Lower lobe of right lung (tissue), 2 donors: ENCODE measurements around the gene FANK1. TPM values are rescaled to one million over a fixed set of nuclear protein-coding genes. Genes with fewer than 3 reads are reported as not detected.

Experiments
- ATAC-seq, 2 donors: fragments of 200-7000 bp; cut with Tn5 transposase; one replicate each; pipeline ENCODE4 v1.9.1; 2020 to 2022; ENCODE audit warnings: mild to moderate bottlenecking in 2 of 2, moderate library complexity in 2 of 2
- DNase-seq: peaks from one replicate; pipeline ENCODE4 v3.0.0-alpha.2; 2020
- H3K27ac ChIP-seq: fragments of 200-600 bp; one replicate; pipeline ENCODE4 v1.8.0; 2022
- H3K27me3 ChIP-seq: fragments of 200-600 bp; one replicate; pipeline ENCODE4 v1.8.0; 2022; ENCODE audit warnings: low read depth
- H3K36me3 ChIP-seq: fragments of 200-600 bp; one replicate; pipeline ENCODE4 v1.8.0; 2022; ENCODE audit warnings: mild to moderate bottlenecking
- H3K4me1 ChIP-seq: fragments of 200-600 bp; one replicate; pipeline ENCODE4 v1.8.0; 2022
- H3K4me3 ChIP-seq: fragments of 200-600 bp; one replicate; pipeline ENCODE4 v1.8.0; 2022; ENCODE audit warnings: mild to moderate bottlenecking
- H3K9me3 ChIP-seq: fragments of 200-600 bp; one replicate; pipeline ENCODE4 v1.8.0; 2022
- intact Hi-C: fragments of 100-400 bp; cut with DNase I; formaldehyde crosslinking; loops from one replicate; pipeline ENCODE4 v1.11.0; 2022
- total RNA-seq: library from RNA; stranded (reverse); fragmentation: NEBNext Ultra II Directional; extraction: Animal tissue kit (Norgen Biotek cat#: 25700); gene quantifications from one replicate; pipeline ENCODE4 v1.2.1, GENCODE V29; 2021
- TF ChIP-seq, protein P1 (sequence below): fragments of 200-600 bp; IDR thresholded peaks from one replicate; pipeline ENCODE4 v1.8.0; 2022; ENCODE audit warnings: antibody characterized with exemption, mild to moderate bottlenecking
- donor health status: DM: no; HTN: yes; CAD: no; lungs with severe emphysema.

FANK1 gene
- total RNA-seq, 1 donor from 2014 or later, result 11.5 TPM

DNA sequence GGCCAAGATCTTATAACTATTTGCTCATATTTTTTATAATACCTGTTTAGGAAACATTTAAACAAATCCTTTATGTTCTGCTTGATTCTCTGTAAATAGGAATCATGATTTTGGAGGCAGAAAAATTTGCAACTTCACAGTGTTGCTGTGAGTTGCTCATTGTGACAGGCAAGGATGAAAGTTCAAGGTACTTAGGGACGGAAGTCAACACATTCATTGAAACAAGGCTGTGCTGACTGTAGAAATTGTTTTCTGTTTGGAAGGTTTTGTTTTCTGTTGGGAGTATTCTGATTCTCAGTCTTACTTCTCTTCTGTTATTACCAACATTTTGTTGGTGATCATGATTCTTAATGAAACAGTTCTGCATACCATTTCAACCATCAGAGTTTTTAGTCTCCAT lies 54.9 kb downstream of the FANK1 start:
- DNase-seq (no peak), ATAC-seq (no peak)
- TF ChIP-seq, protein P1, sequence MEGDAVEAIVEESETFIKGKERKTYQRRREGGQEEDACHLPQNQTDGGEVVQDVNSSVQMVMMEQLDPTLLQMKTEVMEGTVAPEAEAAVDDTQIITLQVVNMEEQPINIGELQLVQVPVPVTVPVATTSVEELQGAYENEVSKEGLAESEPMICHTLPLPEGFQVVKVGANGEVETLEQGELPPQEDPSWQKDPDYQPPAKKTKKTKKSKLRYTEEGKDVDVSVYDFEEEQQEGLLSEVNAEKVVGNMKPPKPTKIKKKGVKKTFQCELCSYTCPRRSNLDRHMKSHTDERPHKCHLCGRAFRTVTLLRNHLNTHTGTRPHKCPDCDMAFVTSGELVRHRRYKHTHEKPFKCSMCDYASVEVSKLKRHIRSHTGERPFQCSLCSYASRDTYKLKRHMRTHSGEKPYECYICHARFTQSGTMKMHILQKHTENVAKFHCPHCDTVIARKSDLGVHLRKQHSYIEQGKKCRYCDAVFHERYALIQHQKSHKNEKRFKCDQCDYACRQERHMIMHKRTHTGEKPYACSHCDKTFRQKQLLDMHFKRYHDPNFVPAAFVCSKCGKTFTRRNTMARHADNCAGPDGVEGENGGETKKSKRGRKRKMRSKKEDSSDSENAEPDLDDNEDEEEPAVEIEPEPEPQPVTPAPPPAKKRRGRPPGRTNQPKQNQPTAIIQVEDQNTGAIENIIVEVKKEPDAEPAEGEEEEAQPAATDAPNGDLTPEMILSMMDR, result no peak
- intact Hi-C loops, result no loop called here
- Histone ChIP-seq H3K27me3 (no peaks in the 10 kb centered on the region), H3K9me3 (peaks cover 25% of the 10 kb centered on the region), H3K4me1 (no peaks in the 10 kb centered on the region), H3K27ac (no peak overlapping the region), H3K4me3 (no peak overlapping the region), H3K36me3 (no peaks in the 10 kb centered on the region)

DNA sequence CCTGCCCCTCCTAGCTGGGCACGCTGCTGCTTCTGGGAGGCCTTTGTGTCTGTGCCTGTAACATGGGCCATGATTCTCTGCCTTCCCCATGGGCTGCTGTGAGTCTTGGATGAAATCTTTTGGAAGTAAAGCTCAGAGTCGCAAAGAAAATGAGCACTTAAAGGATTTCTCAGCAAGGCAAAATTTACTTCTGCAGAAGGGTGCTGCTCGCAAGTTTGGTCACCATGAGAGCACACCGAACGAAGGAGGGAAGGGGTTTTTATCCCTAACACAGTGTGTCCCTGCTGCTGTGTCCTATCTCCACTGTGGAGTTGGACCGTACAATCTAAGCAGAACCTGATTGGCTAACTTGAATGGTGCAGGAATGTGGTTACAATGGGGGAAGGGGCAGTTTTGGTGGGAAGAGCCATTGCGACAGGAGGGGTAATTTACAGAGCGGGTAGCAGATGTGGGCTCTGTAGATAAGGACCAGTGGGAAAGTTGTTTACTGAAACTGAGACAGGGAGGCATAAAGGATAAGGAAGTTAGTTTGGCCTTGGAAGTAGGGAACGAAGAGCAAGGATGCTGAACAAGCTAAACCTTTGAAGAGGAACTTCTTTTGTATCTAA lies 57.5 kb downstream of the FANK1 start:
- Histone ChIP-seq H3K9me3 (peaks cover 25% of the 10 kb centered on the region), H3K4me3 (no peak overlapping the region), H3K4me1 (no peaks in the 10 kb centered on the region), H3K36me3 (no peaks in the 10 kb centered on the region), H3K27ac (no peak overlapping the region), H3K27me3 (no peaks in the 10 kb centered on the region)
- TF ChIP-seq, protein P1, result no peak
- intact Hi-C loops, result no loop called here
- ATAC-seq, result no peak
- no peak for DNase-seq

DNA sequence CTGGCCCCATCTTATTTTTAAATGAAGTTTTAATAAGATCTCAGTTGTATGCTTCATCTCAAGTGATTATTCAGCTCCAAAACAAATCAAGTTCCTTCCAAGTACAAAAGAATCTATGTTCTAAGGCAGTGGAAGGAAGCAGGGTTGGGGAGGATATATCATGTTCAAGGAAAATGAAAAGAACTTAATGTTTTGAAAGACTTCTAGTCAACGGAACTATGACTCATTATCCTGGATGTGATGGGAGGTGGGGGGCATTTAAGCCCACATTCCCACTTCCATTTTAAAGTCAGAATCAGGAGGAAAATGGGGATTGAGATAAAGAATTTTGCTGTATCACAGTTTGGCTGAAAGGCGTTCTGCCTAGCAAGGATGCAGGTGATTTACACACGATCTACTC lies 59.4 kb downstream of the FANK1 start:
- H3K27ac ChIP-seq, result no peak overlapping the region
- no peaks in the 10 kb centered on the region for H3K36me3 ChIP-seq
- peaks cover 25% of the 10 kb centered on the region for H3K9me3 ChIP-seq
- no peak overlapping the region for H3K4me3 ChIP-seq
- no peak for DNase-seq
- intact Hi-C loops, result no loop called here
- no peaks in the 10 kb centered on the region for H3K27me3 ChIP-seq
- H3K4me1 ChIP-seq, result no peaks in the 10 kb centered on the region
- ATAC-seq, result no peak
- TF ChIP-seq, protein P1, result no peak

DNA sequence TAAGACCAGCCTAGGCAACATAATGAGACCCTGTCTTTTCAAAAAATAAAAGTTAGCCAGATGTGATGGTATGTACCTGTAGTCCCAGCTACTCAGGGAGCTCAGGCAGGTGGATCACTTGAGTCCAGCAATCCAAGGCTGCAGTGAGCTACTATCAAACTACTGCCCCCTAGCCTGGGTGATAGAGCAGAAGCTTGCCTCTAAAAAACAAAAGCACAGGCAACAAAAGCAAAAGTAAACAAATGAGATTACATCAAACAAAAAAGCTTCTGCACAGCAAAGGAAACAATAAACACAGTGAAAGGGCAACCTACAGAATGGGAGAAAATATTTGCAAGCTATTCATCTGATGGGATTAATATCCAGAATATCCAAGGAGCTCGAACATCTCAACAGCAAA lies 65.4 kb downstream of the FANK1 start:
- TF ChIP-seq, protein P1, result no peak
- ATAC-seq (no peak), DNase-seq (no peak)
- Histone ChIP-seq H3K27ac (no peak overlapping the region), H3K4me1 (no peaks in the 10 kb centered on the region), H3K4me3 (no peak overlapping the region), H3K36me3 (no peaks in the 10 kb centered on the region), H3K9me3 (no peaks in the 10 kb centered on the region), H3K27me3 (no peaks in the 10 kb centered on the region)
- intact Hi-C loops, result no loop called here

DNA sequence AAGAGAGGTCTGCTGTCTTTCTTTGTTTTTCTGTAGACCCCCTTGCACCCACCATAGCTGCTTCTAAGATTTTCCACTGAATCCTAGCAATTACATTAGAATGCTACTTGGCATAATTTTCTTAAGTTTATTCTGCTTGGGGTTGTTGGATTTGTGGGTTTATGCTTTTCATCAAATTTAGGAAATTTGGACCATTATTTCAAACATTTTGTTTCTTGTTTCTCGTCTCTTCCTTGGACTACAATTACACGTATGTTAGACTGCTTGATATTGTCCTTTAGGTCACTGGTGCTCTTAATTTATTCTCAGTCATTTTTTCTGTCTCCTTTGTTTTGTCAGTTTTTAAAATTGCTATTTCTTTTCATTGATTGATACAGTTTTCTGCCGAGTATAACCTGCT lies 65.8 kb downstream of the FANK1 start:
- H3K9me3 ChIP-seq, result no peaks in the 10 kb centered on the region
- H3K27me3 ChIP-seq, result no peaks in the 10 kb centered on the region
- no peak overlapping the region for H3K4me3 ChIP-seq
- ATAC-seq (no peak), DNase-seq (no peak)
- TF ChIP-seq, protein P1, result no peak
- intact Hi-C loops, result no loop called here
- H3K27ac ChIP-seq, result no peak overlapping the region
- no peaks in the 10 kb centered on the region for H3K4me1 ChIP-seq
- no peaks in the 10 kb centered on the region for H3K36me3 ChIP-seq
